Measurements from ENCODE around the gene ITPRID2.

- TF ChIP-seq EZH2 (IDR thresholded peaks at IDR 0.05) (no peak), POLR2AphosphoS5 (IDR thresholded peaks at IDR 0.05; ENCODE audit: borderline replicate concordance, low read depth, low read length) (no peak)
Measured at GRCh38 chr2:181900007-181900651, 8.6 kb downstream of the ITPRID2 start.
